ENCODE data around the gene ANKRD16.
"Not testable (repeated sequence)": the region's sequence is repeated elsewhere in the genome, so short reads cannot be mapped to it uniquely, and the experiment has no call there.

Gene ANKRD16

GRCh38 chr10:5911670-5912069 is 22.0 kb upstream of the ANKRD16 start:
- DNase-seq (ENCODE audit: low read depth in 1 of 2, low spot score in 1 of 2) = no peak
- Histone ChIP-seq H3K27me3 (ENCODE audit: insufficient read depth, poor library complexity, severe bottlenecking) (no peaks in the 10 kb centered on the region), H3K4me3 (replicated peaks; ENCODE audit: insufficient read depth, low read length) (no peak overlapping the region), H3K27ac (replicated peaks) (no peak overlapping the region)
- TF ChIP-seq GABPA (IDR thresholded peaks at IDR 0.05; ENCODE audit: low read depth) (no peak), REST (IDR thresholded peaks at IDR 0.05; ENCODE audit: insufficient replicate concordance, low read depth) (no peak), SPI1 (IDR thresholded peaks at IDR 0.05; ENCODE audit: borderline replicate concordance, low read depth) (no peak), CTCF (IDR thresholded peaks at IDR 0.05; ENCODE audit: insufficient read depth, low read length) (no peak), POLR2AphosphoS5 (IDR thresholded peaks at IDR 0.05; ENCODE audit: low read depth) (no peak)

- H3K4me3 ChIP-seq (replicated peaks; ENCODE audit: insufficient read depth, low read length) = no peak overlapping the region
- no peak for DNase-seq (ENCODE audit: low read depth in 1 of 2, low spot score in 1 of 2)
- TF ChIP-seq GABPA (IDR thresholded peaks at IDR 0.05; ENCODE audit: low read depth) = no peak
- TF ChIP-seq SPI1 (IDR thresholded peaks at IDR 0.05; ENCODE audit: borderline replicate concordance, low read depth) = no peak
- TF ChIP-seq CTCF (IDR thresholded peaks at IDR 0.05; ENCODE audit: insufficient read depth, low read length) = no peak
- TF ChIP-seq POLR2AphosphoS5 (IDR thresholded peaks at IDR 0.05; ENCODE audit: low read depth) = no peak
- no peak for TF ChIP-seq REST (IDR thresholded peaks at IDR 0.05; ENCODE audit: insufficient replicate concordance, low read depth)
- H3K27ac ChIP-seq (replicated peaks) = no peak overlapping the region
- H3K27me3 ChIP-seq (ENCODE audit: insufficient read depth, poor library complexity, severe bottlenecking) = no peaks in the 10 kb centered on the region
Observed at GRCh38 chr10:5910323-5911100, 20.8 kb upstream of the ANKRD16 start.

GRCh38 chr10:5908676-5909075 is 19.0 kb upstream of the ANKRD16 start:
- H3K4me3 ChIP-seq (replicated peaks; ENCODE audit: insufficient read depth, low read length); H3K27ac ChIP-seq (replicated peaks); H3K27me3 ChIP-seq (ENCODE audit: insufficient read depth, poor library complexity, severe bottlenecking); DNase-seq (ENCODE audit: low read depth in 1 of 2, low spot score in 1 of 2): not testable (repeated sequence)

GRCh38 chr10:5906651-5907050 is 17.0 kb upstream of the ANKRD16 start:
- Histone ChIP-seq H3K27ac (replicated peaks) (no peak overlapping the region), H3K4me3 (replicated peaks; ENCODE audit: insufficient read depth, low read length) (no peak overlapping the region), H3K27me3 (ENCODE audit: insufficient read depth, poor library complexity, severe bottlenecking) (no peaks in the 10 kb centered on the region)
- no peak for DNase-seq (ENCODE audit: low read depth in 1 of 2, low spot score in 1 of 2)
- TF ChIP-seq SPI1 (IDR thresholded peaks at IDR 0.05; ENCODE audit: borderline replicate concordance, low read depth) = no peak
- TF ChIP-seq CTCF (IDR thresholded peaks at IDR 0.05; ENCODE audit: insufficient read depth, low read length) = no peak
- TF ChIP-seq POLR2AphosphoS5 (IDR thresholded peaks at IDR 0.05; ENCODE audit: low read depth) = no peak
- no peak for TF ChIP-seq REST (IDR thresholded peaks at IDR 0.05; ENCODE audit: insufficient replicate concordance, low read depth)

Measured in HL-60 (cell line).